C4-2B (cell line): ENCODE results near the gene TEAD2.

Source experiments
- ZFX ChIP-seq: fragments of 450-650 bp; IDR thresholded peaks from 2 replicates; pipeline ENCODE4 v1.6.1; 2017
- TF ChIP-seq, protein P1 (sequence below): fragments of 450-650 bp; conservative IDR thresholded peaks from 2 replicates; pipeline ENCODE4 v1.5.1; 2017; ENCODE audit warnings: mild to moderate bottlenecking

DNA sequence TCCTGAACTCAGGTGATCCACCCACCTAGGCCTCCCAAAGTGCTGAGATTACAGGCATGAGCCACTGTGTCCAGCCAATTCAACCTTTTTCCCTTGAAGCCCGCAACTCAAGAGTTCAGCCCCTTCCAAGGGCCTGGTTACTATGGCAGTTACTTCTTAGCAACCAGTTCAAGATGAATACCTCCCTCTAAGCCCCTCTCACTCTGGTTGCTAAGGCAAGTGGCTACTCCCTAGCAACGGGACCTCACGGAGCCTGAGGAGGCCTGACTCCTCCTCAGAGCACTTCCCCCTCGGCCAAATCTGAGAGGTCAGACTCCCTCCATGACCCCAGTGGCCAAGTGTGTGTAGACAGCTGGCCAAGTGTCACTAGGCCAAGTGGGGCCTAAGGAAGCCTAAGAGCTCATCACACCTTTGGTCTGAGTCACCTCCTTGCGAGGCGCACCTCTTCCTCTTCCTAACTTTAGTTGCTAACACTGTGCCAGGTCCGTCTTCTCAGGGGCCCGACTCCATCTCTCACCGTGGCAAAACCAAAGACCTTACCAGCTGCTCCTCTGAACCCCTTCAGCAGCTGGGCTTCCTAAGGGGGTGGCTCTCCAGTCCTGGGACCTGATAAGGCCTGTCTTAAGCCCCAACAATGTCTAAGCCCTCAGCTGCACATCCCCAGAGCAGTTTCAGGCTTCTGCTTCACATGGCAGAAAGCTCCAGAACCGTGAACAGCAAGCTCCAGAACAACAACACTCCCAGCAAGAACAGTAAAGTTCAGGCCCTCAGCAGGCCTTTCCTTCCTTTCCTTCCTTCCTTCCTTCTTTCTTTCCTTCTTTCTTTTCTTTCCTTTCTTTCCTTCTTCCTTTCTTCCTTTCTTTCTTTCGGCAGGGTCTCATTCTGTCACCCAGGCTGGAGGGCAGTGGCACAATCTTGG, 17.5 kb downstream of the TEAD2 start:
- TF ChIP-seq, protein P1, sequence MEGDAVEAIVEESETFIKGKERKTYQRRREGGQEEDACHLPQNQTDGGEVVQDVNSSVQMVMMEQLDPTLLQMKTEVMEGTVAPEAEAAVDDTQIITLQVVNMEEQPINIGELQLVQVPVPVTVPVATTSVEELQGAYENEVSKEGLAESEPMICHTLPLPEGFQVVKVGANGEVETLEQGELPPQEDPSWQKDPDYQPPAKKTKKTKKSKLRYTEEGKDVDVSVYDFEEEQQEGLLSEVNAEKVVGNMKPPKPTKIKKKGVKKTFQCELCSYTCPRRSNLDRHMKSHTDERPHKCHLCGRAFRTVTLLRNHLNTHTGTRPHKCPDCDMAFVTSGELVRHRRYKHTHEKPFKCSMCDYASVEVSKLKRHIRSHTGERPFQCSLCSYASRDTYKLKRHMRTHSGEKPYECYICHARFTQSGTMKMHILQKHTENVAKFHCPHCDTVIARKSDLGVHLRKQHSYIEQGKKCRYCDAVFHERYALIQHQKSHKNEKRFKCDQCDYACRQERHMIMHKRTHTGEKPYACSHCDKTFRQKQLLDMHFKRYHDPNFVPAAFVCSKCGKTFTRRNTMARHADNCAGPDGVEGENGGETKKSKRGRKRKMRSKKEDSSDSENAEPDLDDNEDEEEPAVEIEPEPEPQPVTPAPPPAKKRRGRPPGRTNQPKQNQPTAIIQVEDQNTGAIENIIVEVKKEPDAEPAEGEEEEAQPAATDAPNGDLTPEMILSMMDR, result no peak
- no peak for TF ChIP-seq ZFX
